Left ventricle myocardium inferior (tissue), 1 donor: ENCODE data around the gene KIF6. TPM values are rescaled to one million over a fixed set of nuclear protein-coding genes. Genes with fewer than 3 reads are reported as not detected.

Experiments used
- DNase-seq: peaks from one replicate; pipeline ENCODE4 v3.0.0-alpha.2; 2020
- H3K27ac ChIP-seq: fragments of 200-600 bp; replicated peaks from 2 replicates; pipeline ENCODE4 v1.8.0; 2021
- H3K27me3 ChIP-seq: fragments of 200-600 bp; 2 replicates; pipeline ENCODE4 v1.8.0; 2021; ENCODE audit warnings: low read depth
- H3K36me3 ChIP-seq: fragments of 200-600 bp; 2 replicates; pipeline ENCODE4 v1.8.0; 2021
- H3K4me1 ChIP-seq: fragments of 200-600 bp; 2 replicates; pipeline ENCODE4 v1.8.0; 2021
- H3K4me3 ChIP-seq: fragments of 200-600 bp; 2 replicates; pipeline ENCODE4 v1.8.0; 2021; ENCODE audit warnings: mild to moderate bottlenecking, moderate library complexity
- H3K9me3 ChIP-seq: fragments of 200-600 bp; replicated peaks from 2 replicates; pipeline ENCODE4 v1.8.0; 2021
- intact Hi-C: fragments of 100-400 bp; cut with micrococcal nuclease; formaldehyde crosslinking; loops from one replicate; pipeline ENCODE4 v1.11.0; 2022
- total RNA-seq: library from RNA; stranded (reverse); fragmentation: NEBNext Ultra II Directional; extraction: Animal tissue kit (Norgen Biotek cat#: 25700); gene quantifications from one replicate; pipeline ENCODE4 v1.2.1, GENCODE V29; 2021
- TF ChIP-seq, protein P1 (sequence below): fragments of 200-600 bp; IDR thresholded peaks from 2 replicates; pipeline ENCODE4 v1.8.0; 2021; ENCODE audit warnings: antibody characterized with exemption, mild to moderate bottlenecking, borderline replicate concordance
- donor health status: DM: no; HTN: yes; CAD: no; lungs with severe emphysema.

KIF6 gene
- total RNA-seq, 1 donor from 2014 or later = 0.69 TPM

DNA sequence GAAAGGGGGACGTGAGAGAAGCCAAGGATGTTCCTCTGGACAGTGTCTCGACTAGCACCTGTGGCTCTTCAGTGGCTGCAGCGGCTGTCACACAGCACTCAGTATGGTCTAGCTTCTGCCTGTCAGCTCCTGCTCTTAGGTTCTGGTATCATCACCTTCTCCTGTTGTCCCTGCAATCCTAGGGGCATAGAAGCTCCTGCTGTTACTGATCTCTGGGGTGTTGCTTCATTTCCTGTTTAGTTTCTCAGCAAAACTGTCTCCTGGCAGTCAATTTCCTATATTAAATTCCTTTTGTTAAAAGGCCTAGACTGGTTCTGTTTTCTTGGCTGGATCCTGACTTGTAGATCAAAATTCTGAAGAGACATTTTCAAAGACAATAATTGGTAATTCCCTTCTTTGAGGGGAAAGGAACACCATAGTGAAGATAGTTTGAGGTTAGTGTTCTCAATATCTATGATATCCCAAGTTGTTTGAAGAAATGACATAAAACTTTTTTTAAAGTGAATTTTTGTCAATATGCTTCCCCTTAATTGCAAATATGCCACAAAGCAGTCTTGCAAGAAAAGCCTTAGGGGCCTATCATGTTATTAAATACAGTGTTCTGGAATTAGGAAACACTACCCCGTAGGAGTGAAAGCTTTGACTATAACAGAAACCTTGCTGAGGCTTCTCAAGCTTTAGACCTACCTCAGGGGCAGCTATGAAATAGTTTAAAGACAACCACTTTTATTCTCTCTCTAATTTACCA is 148.5 kb downstream of the KIF6 start:
- H3K9me3 ChIP-seq = no peaks in the 10 kb centered on the region
- TF ChIP-seq, protein P1, sequence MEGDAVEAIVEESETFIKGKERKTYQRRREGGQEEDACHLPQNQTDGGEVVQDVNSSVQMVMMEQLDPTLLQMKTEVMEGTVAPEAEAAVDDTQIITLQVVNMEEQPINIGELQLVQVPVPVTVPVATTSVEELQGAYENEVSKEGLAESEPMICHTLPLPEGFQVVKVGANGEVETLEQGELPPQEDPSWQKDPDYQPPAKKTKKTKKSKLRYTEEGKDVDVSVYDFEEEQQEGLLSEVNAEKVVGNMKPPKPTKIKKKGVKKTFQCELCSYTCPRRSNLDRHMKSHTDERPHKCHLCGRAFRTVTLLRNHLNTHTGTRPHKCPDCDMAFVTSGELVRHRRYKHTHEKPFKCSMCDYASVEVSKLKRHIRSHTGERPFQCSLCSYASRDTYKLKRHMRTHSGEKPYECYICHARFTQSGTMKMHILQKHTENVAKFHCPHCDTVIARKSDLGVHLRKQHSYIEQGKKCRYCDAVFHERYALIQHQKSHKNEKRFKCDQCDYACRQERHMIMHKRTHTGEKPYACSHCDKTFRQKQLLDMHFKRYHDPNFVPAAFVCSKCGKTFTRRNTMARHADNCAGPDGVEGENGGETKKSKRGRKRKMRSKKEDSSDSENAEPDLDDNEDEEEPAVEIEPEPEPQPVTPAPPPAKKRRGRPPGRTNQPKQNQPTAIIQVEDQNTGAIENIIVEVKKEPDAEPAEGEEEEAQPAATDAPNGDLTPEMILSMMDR = no peak
- intact Hi-C loops = no loop called here
- no peak for DNase-seq
- H3K36me3 ChIP-seq = no peaks in the 10 kb centered on the region
- no peak overlapping the region for H3K4me3 ChIP-seq
- no peaks in the 10 kb centered on the region for H3K4me1 ChIP-seq
- no peaks in the 10 kb centered on the region for H3K27me3 ChIP-seq
- H3K27ac ChIP-seq = no peak overlapping the region

DNA sequence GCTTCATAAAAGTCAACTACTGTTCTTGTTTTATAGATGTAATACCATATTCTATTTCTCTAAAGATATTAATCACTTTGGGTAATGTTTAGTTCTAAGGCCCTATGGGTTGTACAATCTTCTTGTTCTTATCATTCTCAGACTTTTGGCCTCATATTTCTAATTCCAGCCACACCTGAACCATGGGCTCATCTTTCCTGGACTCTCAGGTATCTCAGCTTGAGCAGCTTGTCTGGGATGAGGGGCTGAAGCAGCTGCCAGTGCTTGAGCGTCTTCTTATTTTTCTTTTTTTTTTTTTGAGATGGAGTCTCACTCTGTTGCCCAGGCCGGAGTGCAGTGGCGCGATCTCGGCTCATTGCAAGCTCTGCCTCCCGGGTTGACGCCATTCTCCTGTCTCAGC is 150.2 kb downstream of the KIF6 start:
- TF ChIP-seq, protein P1 = no peak
- no peaks in the 10 kb centered on the region for H3K9me3 ChIP-seq
- H3K27ac ChIP-seq = no peak overlapping the region
- intact Hi-C loops = no loop called here
- H3K4me1 ChIP-seq = no peaks in the 10 kb centered on the region
- DNase-seq = no peak
- H3K27me3 ChIP-seq = no peaks in the 10 kb centered on the region
- H3K4me3 ChIP-seq = no peak overlapping the region
- no peaks in the 10 kb centered on the region for H3K36me3 ChIP-seq

DNA sequence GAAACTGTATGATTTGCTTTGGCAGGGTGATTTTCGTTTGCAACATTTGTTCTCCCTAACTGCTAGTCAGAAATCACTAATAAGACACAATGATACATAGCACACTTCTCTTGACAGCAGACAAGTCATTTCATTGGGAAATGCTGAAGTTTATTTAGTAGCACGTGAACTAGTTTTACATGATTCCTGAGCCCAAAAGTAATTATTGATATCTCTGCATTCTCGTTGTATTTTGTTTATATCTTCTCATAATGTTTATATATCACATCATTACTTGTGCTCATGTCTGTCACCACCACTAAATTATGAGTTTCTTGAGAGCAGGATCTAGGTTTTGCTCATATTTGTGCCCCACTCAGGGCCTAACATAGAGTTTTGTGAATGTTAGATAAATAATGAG is 151.7 kb downstream of the KIF6 start:
- no peak for DNase-seq
- no peaks in the 10 kb centered on the region for H3K36me3 ChIP-seq
- H3K9me3 ChIP-seq = no peaks in the 10 kb centered on the region
- TF ChIP-seq, protein P1 = no peak
- intact Hi-C loops = no loop called here
- H3K27me3 ChIP-seq = no peaks in the 10 kb centered on the region
- H3K4me1 ChIP-seq = no peaks in the 10 kb centered on the region
- no peak overlapping the region for H3K4me3 ChIP-seq
- H3K27ac ChIP-seq = no peak overlapping the region

DNA sequence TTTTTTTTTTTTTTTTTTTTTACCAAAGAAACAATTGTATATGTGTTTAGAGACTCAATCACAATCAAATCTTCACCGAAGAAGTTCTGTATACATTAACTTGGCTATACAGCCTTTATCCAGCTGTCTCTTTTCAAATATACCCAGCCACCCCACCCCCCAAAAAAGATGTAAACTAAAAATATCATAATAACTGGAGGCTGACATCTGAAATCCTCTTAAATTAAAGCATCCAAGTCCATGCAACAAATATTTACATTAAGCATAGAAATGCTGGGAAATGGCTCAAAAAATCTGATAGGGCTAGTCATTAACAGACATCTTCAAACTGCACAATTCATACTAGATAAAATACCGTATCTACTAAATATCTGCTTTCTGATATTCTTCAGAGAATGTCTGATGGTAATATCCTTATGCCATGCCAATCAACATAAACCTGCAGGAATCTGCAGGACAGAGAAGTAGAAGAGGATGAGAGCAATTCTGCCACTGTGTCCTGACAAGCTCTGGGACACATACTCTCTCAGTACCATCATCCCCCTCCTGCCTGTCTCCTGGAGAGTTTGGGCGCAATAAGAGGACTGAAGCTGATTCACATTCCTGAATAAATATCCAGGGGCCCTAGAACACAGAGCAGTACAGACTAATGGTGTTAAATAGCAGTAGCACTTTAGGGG is 152.4 kb downstream of the KIF6 start:
- Histone ChIP-seq H3K27ac (no peak overlapping the region), H3K27me3 (no peaks in the 10 kb centered on the region), H3K4me3 (no peak overlapping the region), H3K36me3 (no peaks in the 10 kb centered on the region), H3K9me3 (no peaks in the 10 kb centered on the region), H3K4me1 (no peaks in the 10 kb centered on the region)
- TF ChIP-seq, protein P1 = no peak
- no peak for DNase-seq
- intact Hi-C loops = no loop called here

DNA sequence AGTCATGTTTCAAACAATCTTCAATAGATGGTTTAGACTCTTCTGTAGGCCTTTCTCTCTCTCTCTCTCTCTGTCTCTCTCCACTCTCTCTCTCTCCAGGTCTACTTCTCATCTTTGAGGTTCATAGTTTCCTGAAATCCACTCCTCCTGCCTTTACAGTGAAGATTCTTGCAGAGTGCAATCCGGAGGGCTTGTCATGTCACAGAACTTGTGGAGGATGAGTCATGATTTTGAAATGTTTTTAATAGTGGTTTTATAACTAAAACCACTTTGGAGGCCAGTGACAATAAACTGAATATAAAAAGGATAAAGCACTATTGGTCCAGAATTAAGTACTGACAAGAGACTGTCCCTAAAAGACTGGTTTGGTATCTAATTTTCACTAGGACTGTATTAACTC is 156.3 kb downstream of the KIF6 start:
- intact Hi-C loops = no loop called here
- no peak overlapping the region for H3K4me3 ChIP-seq
- no peak overlapping the region for H3K27ac ChIP-seq
- no peaks in the 10 kb centered on the region for H3K4me1 ChIP-seq
- H3K27me3 ChIP-seq = no peaks in the 10 kb centered on the region
- DNase-seq = no peak
- TF ChIP-seq, protein P1 = no peak
- no peaks in the 10 kb centered on the region for H3K9me3 ChIP-seq
- no peaks in the 10 kb centered on the region for H3K36me3 ChIP-seq
